ENCODE measurements around the gene FGF22. TPM values are rescaled to one million over a fixed set of nuclear protein-coding genes. Genes with fewer than 3 reads are reported as not detected.

FGF22 gene
- total and polyA plus RNA-seq, 2 donors (not counting 1 experiment from before 2014, with no cell fraction given) = 0.34 to 2.9 TPM

DNA sequence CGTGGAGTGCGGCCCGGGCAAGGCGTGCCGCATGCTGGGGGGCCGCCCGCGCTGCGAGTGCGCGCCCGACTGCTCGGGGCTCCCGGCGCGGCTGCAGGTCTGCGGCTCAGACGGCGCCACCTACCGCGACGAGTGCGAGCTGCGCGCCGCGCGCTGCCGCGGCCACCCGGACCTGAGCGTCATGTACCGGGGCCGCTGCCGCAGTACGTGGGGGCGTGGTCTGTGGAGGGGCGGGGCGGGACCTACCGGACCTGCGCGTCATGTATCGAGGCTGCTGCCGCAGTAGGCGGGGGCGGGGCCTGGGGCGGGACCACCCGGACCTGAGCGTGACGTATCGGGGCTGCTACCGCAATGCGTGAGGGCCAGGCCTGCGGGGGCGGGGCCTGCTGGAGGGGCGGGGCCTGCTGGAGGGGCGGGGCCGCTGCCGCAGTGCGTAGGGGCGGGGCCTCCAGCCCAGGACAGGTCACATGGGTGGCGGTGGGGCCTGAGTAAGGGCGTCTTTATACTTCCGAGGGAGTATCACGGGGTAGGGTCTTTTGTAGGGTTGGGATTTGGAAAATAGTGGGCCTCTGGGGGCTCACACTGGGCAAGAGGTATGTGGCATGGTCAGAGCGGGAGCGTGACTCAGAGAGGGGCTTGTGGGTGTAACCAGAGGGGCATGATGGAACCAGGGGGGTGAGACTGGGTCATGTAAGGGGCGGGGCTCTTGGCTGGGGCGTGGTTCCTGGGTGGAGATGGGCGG lies 40.8 kb downstream of the FGF22 start:
- TF ChIP-seq, protein P1, sequence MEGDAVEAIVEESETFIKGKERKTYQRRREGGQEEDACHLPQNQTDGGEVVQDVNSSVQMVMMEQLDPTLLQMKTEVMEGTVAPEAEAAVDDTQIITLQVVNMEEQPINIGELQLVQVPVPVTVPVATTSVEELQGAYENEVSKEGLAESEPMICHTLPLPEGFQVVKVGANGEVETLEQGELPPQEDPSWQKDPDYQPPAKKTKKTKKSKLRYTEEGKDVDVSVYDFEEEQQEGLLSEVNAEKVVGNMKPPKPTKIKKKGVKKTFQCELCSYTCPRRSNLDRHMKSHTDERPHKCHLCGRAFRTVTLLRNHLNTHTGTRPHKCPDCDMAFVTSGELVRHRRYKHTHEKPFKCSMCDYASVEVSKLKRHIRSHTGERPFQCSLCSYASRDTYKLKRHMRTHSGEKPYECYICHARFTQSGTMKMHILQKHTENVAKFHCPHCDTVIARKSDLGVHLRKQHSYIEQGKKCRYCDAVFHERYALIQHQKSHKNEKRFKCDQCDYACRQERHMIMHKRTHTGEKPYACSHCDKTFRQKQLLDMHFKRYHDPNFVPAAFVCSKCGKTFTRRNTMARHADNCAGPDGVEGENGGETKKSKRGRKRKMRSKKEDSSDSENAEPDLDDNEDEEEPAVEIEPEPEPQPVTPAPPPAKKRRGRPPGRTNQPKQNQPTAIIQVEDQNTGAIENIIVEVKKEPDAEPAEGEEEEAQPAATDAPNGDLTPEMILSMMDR (IDR thresholded peaks at IDR 0.05) = peak; percentile 56
- TF ChIP-seq EZH2 (IDR thresholded peaks at IDR 0.05; ENCODE audit: borderline replicate concordance, insufficient read depth, low read depth, low read length, poor library complexity, severe bottlenecking) = no peak
- WGBS (ENCODE audit: insufficient coverage) = under 1% methylated on average over 65 of the region's 70 CpGs
- Histone ChIP-seq H3K4me2 (replicated peaks; ENCODE audit: low read depth, low read length, poor library complexity, severe bottlenecking) (peak overlapping the region; percentile 98), H3K79me2 (ENCODE audit: control insufficient read depth, insufficient read depth, low read length) (no peaks in the 10 kb centered on the region), H3K27me3 (replicated peaks in 1 of 4; ENCODE audit: control extremely low read depth in 1 of 4, control insufficient read depth in 3 of 4, insufficient read depth in 4 of 4, low read length in 3 of 4) (peaks cover 0 to 20% (median 6%) of the 10 kb centered on the region in 4 experiments), H3K4me1 (ENCODE audit: control insufficient read depth in 2 of 2, insufficient read depth in 2 of 2, low read length in 2 of 2) (peaks cover 11 to 26% of the 10 kb centered on the region in 2 donors), H2AFZ (ENCODE audit: insufficient read depth, low read depth, low read length, poor library complexity, severe bottlenecking) (peak overlapping the region; percentile 92), H3K9me3 (ENCODE audit: control extremely low read depth in 1 of 3, control insufficient read depth in 2 of 3, insufficient read depth in 1 of 3, low read length in 2 of 3) (peaks cover 0 to 27% (median 0%) of the 10 kb centered on the region in 3 donors), H3K36me3 (replicated peaks in 1 of 2; ENCODE audit: control extremely low read depth in 1 of 2, control insufficient read depth in 1 of 2, extremely low read depth in 1 of 2, insufficient read depth in 2 of 2, low read length in 1 of 2) (no peaks in the 10 kb centered on the region), H4K20me1 (ENCODE audit: control insufficient read depth, insufficient read depth, low read length, poor library complexity, severe bottlenecking) (peaks cover 19% of the 10 kb centered on the region), H3K9ac (ENCODE audit: low read length) (peak overlapping the region; percentile 75), H3K4me3 (ENCODE audit: control extremely low read depth in 1 of 5, extremely low read depth in 1 of 5, insufficient read depth in 1 of 5, low read depth in 2 of 5, low read length in 4 of 5) (peak overlapping the region; percentile 53 to 91 (median 60)), H3K27ac (ENCODE audit: low read length in 2 of 2) (peak overlapping the region; percentile 81 to 89)
- peak overlapping the region; percentile 96 for H3K4me3 Mint-ChIP-seq
- no peaks in the 10 kb centered on the region for H3K9me3 Mint-ChIP-seq (ENCODE audit: insufficient read depth)
- peak; percentile 84 for ATAC-seq (ENCODE audit: low read depth)
- POLR2A ChIA-PET = interaction anchor here (0.5 to 1.1 kb wide), 6 partner anchors 17 to 665 kb away, joined by 3 to 8 read pairs (median 5); partner anchors contain the start of genes BSG and RNF126
- intact Hi-C loops (cut with micrococcal nuclease) = loop anchor here (1.0 kb wide), 3 partner anchors 17 to 108 kb away; partner anchors contain the start of genes BSG, POLRMT and RNF126
- peak; percentile 99 for DNase-seq
- CTCF ChIA-PET = interaction anchor here (1.1 to 2.2 kb wide), 2 partner anchors 17 to 96 kb away, joined by 5 to 8 read pairs; partner anchors contain the start of gene RNF126
- peaks cover 1% of the 10 kb centered on the region for H3K27me3 Mint-ChIP-seq
- H3K4me1 Mint-ChIP-seq = peaks cover 9% of the 10 kb centered on the region
- peak overlapping the region; percentile 98 for H3K27ac Mint-ChIP-seq

All from B cell (primary cell).